ENCODE measurements around the gene MAP1LC3B2. TPM values are rescaled to one million over a fixed set of nuclear protein-coding genes. Genes with fewer than 3 reads are reported as not detected.

MAP1LC3B2 gene
- 0.46 and 1.7 TPM in 2 replicates for total RNA-seq

DNA sequence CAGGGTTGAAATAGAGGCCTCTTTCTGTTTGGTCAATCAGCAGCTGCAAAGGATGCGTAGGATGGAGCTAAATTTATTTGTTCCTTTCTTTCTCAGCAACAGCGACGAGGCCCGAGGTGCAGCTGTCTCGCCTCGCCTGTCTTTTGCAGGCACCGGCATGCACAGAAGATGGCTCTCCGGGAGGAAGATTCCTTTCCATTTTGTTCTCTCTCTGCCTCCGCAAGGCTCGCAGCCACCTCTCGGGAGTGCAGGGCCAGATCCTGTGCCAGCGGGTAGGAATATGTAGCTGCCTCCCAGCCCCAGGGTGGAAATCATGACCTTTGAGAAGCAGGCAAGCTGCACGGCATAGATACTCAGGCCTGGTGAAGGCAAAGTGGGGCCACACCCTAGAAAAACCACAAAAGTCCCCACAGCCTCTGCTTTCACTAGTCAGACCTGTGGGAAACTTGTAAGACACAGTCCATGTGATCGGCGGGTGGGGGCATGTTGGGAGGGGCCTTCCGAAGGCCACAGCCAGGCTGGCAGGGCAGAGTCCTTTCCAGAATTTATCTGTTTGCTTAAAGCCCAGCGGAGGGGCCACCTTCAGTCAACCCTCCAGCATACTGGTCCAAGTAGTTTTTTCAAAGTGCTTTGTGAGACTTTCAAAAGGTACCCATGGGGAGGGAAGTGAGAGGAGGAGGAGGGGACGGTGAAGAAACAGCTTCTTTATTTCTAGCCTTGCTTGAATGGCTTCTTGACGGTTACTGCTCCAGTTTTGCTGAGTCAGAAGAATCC is at the start of gene MAP1LC3B2:
MAP1LC3B2 (plus strand) TSS at position 220 of the 774 bp plus-strand sequence. CDS start 16,562 bp downstream, outside the sequence.
- no peak for DNase-seq (ENCODE audit: low read depth, low spot score)

DNA sequence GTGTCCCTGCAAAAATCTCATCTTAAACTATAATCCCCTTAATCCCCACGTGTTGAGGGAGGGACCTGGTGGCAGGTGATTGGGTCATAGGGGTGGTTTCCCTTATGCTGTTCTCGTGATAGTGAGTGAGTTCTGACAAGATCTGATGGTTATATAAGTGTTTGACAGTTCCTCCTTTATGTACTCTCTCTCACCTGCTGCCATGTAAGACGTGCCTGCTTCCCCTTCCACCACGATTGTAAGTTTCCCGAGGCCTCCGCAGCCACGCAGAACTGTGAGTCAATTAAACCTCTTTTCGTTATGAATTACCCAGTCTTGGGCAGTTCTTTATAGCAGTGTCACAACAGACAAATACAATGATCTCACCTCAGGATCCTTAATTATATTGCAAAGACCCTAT is 45.2 kb upstream of the MAP1LC3B2 start:
- no peak for DNase-seq (ENCODE audit: low read depth, low spot score)

DNA sequence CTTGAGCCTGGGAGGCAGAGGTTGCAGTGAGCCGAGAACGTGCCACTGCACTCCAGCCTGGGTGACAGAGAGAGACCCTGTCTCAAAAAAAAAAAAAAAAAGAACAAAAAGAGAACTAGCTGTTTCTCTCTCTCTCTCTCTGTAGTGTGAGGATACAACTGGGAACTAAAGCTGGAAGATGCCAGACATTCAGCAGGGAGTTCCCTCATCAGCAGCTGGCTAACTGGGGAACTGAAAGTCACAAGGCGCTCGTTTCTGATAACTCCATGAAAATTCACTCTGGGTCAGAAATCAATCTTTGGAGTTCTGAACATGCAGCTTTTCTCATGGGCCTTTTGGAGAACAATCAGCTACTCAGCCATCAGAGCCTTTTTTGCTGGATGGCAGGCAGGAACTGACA is 43.5 kb upstream of the MAP1LC3B2 start:
- DNase-seq (ENCODE audit: low read depth, low spot score), result no peak

DNA sequence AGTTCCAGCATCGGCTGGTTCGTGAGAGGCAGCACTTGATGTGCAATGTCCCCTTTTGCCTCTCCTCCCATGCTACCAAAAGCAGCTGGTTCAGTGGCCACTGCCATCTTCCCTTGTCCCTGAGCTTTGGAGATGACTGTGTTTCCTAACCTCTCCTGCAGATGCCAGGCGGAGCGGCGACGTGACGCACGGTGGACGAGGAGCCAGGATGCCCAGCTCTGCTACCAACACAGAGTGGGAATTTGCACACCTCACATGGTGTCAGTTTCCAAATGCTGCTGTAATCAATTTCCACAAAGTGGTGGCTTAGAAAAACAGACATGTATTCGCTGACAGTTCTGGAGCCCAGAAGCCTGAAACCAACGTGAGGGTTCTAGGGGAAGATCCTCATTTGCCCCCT is 42.5 kb upstream of the MAP1LC3B2 start:
- DNase-seq (ENCODE audit: low read depth, low spot score), result no peak

DNA sequence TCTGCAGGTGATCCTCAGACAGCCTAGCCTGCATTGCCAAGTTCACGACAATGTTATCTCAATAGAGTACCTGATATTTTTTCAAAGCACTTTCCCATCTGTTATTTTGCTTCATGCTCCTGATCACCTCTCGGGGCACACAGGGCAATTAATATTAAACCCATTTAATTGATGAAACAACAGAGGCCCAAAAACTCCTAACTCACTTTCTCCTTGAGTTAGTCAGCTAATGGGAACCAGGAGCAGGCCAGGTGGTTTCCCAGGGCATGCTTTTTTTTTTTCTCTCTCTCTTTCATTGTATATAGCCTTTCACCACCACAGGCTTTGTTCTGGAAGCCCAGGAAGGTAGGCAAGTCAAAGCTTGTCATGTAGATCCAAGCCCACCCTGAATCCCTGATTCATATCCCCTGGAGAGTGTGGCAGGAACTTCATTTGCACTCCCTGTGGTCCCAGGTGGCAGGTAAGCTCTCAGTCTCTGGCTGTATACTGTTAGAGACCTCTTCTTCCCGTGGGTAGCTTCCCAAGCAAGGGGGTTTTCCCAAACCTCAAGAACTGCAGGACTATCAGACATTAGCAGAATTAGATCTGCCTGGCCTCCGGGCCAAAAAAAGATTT is 41.6 kb upstream of the MAP1LC3B2 start:
- DNase-seq (ENCODE audit: low read depth, low spot score), result no peak

DNA sequence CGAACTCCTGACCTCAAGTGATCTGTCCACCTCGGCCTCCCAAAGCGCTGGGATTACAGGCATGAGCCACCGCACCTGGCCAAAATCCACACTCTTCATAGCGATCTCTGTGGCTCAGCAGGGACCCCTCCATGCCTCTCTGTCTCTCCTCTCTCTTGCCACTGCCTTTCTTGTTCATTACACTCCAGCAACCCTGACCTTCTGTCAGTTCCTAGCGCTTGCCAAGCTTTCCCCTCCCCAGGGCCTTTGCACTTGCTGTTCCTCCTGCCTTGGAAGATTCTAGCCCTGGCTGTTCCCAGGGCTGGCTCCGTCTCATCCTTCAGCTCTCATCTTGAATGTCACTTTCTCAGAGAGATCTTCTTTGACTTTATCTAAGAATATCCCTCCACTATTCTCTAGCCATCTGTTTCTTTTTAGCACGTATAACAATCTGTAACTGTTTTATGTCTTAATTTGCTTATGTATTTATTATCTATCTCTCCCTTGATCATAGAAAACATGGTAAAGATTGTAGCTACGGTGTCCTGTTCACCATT is 38.9 kb upstream of the MAP1LC3B2 start:
- no peak for DNase-seq (ENCODE audit: low read depth, low spot score)

DNA sequence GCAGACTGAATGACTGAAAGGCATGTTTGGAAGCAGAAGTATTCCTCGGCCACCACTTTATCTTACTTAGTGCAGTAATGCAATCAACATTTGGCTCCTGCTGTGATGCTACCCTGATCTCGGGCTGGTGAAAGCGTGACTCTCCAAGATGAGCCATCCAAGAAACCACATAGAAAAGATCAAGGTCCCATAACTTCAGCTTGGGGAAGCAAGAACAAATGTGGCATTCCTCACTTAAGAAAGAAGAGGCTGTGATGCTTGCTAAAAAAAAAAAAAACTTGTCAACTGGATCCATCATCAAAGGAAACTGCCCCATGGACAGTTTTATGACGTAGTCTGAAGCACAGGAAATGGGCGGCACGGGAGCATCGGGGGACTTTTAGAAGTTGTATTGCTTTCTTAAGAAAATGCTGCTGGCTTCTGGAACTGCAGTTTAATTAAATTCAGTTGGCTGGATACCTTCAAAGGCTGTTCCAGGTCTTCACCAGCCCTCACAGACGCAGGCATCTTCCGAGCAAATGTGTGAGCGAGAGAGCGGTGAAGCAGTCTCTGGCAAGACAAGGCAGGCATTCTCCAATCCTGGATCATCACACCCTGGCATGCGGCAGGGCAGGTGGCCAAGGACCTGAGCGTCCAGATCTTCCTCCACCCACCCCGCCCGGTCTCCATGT is 38.2 kb upstream of the MAP1LC3B2 start:
- no peak for DNase-seq (ENCODE audit: low read depth, low spot score)

DNA sequence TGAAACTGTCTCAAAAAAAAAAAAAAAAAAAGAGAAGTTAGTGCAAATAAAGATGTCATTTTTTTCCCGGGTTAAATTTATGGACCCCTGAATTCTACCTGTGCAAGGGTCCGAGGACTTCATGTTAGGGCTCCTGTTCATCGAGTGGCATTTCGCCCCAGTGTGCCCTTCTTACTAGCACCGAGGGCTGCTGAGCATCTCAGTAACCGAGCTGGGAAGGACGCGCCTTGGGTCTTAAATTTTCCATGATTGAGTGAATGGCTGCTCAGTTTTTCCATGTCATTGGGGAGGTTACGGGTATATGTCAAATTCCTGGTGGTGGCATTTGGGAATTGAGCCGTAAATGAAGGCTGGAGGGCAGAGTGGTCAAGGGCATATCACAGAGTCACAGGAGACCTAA is 34.9 kb upstream of the MAP1LC3B2 start:
- DNase-seq (ENCODE audit: low read depth, low spot score), result no peak

DNA sequence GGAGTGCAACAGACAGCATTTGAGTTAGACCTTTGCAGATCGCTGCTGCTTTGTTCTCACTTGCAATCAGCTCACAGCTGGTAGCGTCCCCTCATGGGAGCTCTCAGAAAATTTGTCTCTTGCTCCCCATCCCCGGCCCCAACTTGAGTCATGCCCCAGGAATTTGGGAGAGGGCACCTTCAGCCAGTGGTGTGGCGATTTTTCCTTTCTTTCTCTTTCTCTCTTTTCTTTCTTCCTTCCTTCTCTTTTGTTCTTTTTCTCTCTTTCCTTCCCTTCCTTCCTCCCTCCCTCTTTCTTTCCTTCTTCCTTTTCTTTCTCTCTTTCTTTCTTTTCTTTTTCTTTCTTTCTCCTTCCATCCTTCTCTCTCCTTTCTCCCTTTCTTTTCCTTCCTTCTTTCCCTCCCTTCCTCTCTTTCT is 34.2 kb upstream of the MAP1LC3B2 start:
- DNase-seq (ENCODE audit: low read depth, low spot score), result no peak

DNA sequence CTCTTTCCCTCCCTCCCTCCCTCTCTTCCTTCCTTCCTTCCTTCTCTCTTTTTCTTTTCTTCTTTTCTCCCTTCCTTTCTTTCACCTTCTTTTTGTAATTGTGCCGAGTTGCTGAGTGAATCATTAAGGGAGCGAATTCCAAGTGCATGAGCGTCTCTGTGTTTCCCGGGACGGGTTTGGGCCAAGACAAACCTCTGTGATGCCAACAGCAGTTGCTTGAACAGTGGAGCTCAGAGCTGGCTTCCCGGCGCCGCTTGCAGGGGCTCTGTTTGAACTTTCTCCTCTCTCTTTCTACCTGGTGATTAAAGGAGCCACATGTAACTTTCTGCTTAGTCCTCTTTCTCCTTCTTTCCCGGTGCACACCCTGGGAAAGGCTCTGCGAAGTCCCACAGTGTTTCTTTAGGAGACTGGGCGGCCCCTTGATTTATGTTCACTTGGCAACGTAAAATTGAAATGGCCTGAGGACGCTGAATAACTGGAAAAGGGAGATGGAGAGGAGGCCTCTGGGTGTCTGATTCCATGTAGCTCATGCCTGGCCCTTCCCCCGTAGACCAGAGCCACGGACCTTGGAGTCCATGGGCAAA is 33.7 kb upstream of the MAP1LC3B2 start:
- peak; percentile 43 for DNase-seq (ENCODE audit: low read depth, low spot score)

DNA sequence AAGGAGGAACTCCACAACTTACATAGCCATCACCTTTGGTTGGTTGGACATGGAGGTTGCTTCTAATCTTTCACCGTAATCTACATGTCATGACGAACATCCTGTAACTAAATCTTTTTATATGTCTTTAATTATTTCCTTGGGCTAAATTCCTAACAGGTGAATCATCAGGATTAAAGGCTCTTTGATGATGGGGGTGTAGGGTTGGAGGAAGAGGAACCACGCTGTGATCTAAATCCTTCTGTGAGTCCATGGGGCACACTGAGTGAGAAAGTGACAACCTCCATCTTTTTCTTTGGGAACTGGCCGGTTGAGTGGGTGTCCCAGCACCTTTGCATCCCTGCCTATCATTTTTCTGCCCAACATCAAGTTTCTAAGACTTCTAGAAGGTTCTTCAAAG is 31.1 kb upstream of the MAP1LC3B2 start:
- no peak for DNase-seq (ENCODE audit: low read depth, low spot score)

DNA sequence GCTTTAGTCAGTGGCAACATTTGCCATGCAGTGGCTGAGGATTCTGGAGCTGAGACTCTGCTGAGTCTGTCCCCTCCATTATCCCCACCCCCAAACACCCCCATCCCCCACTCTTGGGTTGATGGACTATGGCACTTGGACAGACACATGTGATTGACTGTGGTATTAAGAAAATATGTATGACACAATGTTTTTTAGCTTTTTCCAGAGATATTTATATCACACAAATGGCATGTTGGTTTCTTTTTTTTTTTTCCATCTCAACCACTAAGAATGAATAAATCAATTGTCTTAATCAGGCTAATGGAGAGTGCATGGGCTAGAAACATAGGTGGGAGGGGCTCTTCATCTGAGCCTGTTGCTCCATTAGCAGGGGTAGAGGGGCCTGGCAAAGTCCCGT is 30.7 kb upstream of the MAP1LC3B2 start:
- no peak for DNase-seq (ENCODE audit: low read depth, low spot score)

DNA sequence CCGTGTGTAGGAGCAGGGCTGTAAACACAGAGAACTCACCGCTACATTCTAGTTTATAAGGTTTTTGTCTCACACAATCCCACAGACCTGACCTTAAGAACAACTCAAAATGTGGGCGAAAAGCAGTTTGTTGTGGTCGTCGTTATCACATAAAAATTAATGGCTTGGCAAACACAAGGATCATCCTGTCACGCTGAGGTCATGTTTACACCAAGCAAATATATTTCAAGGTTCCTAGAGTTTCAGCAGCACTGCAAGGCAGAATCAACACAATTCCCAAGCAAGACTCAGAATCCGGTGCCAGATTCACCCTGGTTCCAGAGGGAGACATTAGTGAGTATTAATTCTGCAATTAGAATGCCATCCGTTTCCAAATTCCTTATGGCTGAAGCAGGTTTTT is 30.1 kb upstream of the MAP1LC3B2 start:
- no peak for DNase-seq (ENCODE audit: low read depth, low spot score)

DNA sequence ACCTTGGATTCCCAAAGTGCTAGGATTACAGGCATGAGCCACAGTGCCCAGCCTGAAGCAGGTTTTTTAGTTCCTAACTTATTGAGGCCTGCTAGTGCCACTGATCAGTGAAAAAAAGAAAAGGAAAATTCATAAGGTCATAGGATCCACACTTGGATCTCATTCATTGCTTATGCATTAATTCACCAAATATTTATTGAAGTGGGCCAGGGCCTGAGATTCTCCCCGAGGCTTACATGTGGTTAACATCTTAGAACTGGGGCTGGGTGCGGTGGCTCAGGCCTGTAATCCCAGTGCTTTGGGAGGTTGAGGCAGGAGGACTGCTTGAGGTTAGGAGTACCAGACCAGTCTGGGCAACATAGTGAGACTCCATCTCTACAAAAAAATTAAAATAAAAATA is 29.5 kb upstream of the MAP1LC3B2 start:
- no peak for DNase-seq (ENCODE audit: low read depth, low spot score)

DNA sequence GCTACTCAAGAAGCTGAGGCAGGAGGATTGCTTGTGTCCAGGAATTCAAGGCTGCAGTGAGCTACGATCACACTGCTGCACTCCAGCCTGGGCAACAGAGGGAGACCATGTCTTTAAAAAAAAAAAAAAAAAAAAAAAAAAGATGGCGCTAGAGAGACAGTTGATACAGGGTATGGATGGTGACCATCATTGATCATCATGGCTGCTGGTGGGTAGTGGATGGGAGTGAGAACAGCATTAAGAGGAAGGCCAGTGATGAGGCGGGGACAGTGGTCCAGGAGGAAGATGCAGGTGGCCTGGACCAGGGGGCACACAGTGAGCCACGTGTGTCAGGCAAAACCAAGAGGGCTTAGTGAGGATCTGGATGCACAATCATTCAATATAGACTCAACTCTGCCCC is 26.8 kb upstream of the MAP1LC3B2 start:
- no peak for DNase-seq (ENCODE audit: low read depth, low spot score)

DNA sequence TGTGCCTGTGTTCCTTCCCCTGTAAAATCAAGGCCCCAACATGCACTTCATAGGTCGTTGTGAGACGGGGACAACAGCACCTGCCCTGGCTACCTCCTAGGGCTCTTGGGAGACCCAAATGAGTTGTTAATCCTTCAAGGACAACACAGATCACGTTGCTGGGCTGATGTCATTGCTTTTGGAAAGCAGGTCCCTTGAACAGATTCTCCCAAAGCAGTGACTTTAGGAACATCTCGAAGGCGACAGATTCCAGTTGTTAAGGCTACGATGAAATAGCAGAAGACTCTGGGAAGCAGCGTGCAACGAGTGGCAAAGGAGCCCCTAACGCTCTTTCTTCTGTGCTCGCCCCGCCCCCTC is 26.2 kb upstream of the MAP1LC3B2 start:
- no peak for DNase-seq (ENCODE audit: low read depth, low spot score)

DNA sequence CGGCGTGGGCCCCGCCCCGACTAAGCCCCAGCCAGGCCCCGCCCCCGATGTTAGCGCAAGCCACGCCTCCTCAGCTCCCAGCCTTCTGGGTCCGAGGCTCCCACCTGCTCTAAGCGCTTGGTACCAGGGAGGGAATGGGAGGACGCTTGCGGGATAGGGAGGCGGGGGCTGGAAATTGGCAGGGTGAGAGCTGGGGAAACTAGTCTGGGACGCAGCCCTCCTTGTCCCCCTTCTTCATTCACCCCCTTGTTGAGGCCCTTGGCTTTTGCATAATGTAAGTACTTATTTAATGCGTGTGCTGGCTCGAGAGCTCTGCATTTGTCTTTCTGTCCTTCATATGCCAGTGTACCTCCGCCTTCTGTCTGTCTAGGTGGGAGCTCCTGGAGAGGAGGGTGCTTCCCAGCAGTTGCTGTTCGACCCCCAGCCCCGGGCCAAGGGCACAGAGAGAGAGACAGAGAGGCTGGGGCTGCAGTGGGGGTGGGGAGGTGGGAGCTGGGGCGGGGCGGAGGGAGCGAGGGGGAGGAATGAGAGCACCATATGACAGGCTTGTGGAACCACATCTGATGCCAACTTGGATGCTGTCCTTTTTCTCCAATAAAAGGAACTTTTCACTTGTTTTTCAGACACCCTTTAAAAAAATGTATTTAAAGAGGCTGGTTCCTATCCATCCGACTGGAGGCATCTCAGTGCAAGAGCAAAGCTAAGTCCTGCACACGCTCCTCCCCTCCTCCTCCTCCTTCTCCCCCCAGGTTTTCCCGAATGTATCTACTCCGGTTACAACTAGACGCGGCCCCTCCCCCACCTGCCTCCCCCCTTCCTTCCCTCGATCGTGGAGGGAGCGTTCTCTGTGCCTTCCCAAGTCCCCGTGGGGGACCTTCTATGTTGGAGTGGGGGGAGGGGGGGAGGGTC is 25.6 kb upstream of the MAP1LC3B2 start:
- no peak for DNase-seq (ENCODE audit: low read depth, low spot score)

DNA sequence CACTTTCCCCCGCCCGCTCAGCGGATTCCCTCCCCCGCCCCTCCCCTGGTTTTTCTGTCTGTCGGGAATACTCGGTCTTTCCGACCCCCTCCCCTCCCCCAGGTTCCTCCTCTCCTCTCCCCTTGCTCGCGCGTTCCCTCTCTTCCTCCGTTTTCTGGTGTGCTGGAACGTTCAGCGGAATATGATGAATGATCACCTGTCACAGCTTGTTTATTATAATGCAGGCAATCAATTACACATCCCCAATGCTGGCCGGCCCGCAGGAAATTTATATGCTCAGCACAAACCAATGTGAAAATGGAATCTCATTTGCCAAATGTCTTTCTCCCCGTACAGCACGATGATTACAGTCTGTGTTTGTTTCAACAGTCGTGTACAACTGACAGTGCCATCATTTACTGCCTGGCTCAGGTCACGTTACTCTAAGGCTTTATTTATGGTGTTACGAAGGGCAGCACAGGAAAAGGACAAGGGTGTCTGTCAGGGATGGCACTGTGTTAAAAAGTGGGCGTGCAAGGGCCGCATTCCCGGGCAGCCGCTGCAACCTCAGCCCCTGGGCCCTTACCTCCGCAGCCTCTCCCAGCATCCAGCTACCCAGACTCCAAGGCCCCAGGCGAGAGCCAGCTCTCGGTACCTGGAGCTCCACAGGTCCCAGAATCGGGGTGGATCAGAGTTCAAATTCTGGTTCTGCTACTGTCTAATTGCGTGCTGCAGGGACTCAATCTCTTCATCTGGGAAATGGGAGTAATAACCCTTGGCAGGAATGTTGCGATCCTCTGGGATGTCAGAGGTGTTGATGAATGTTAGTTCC is 24.7 kb upstream of the MAP1LC3B2 start:
- DNase-seq (ENCODE audit: low read depth, low spot score), result no peak

DNA sequence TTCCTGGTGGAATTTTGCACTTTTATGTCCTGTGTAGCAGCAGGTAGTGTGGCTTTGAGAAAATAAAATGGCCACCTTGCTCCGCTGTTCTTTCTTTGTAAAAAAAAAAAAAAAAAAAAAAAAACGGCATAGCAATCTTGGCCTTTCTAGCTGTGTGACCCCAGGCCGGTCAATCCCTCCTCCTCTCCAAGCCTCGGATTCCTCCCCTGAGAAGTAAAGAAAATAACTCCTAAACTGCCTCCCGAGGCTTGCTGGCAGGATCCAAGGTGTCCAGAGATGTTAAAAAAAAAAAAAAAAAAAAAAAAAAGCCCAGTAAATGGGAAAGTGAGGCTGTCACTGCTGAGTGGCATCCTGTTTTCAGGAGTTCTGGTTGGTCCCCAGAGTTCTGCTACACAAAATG is 23.9 kb upstream of the MAP1LC3B2 start:
- DNase-seq (ENCODE audit: low read depth, low spot score), result no peak
